GM19025 (cell line): ENCODE data around the gene GREM1.

Source experiments
- ATAC-seq: cut with Tn5 transposase; IDR thresholded peaks from one replicate; pipeline ENCODE4 v1.9.1; 2021; ENCODE audit warnings: mild to moderate bottlenecking, low read depth, moderate library complexity; ENCODE audit not compliant: unreplicated experiment

GREM1 gene

DNA sequence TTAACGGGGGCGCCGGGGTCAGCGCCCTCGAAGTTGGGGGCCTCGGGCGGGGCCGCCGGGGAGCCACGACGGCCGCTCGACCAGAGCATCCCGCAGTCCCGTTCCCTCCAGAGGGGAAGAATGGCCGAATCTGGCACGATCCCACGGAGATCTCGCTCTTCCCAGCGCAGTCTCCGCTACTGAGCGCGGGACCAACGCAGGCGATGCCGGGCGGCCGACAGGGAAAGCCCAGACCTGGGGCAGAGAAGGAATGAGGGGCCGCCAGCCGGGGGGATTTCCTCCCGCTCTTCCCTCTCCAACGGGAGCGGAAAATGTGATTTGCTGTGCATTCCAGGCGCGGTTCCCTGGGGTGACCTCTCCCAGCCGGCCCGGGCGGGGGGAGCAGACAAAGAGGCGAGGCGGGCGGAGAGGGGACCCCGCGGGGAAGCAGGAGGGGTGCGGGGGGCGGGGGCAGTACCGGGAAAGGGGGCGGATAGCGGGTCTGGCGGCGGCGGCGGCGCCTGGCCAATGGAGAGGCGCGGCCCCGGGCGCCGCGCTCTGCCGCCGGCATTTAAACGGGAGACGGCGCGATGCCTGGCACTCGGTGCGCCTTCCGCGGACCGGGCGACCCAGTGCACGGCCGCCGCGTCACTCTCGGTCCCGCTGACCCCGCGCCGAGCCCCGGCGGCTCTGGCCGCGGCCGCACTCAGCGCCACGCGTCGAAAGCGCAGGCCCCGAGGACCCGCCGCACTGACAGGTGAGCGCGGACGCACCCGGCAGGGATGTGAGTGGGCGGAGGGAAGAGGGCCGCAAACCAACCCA is at the start of gene GREM1:
TSS of gene GREM1 (plus strand) at position 579 of the 801 bp plus-strand sequence. CDS start 12,687 bp downstream, outside the sequence.
- no peak for ATAC-seq

GRCh38 chr15:32668942-32669341 is 48.9 kb upstream of the GREM1 start:
- no peak for ATAC-seq

DNA sequence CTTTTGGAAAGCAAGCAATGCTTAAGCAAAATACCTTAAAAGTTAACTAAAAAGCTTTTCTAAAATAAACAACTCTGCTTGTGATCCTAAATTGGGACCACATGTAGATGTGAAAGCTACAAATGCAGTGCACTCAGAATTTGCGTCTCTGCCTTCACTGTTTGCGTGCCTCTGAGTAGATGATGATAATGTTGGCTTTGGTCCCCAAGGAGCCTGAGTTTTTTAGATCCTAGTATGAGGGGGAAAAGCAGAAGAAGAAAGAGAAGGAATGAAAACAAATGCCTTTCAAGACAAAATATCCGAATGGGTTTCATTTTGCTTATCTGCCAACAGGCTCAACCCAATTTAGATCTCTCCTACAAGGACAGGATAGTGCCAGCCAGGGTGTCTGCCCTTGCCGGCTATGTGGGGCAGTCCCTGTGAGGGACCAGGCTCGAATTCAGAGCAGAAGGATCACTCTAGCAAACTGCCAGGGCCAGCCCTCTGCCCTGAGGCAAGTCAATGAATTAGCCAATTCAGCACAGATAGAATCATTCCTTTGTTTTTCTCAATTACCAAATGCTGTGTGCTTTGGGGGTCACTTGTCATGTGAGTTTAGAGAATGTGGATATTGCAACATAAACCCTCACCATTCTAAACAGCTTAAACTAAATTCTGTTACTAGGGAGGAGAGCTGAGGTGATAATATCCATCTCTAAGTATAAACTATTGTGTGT is 47.8 kb upstream of the GREM1 start:
- ATAC-seq = no peak

- no peak for ATAC-seq
These were observed 47.2 kb upstream of the GREM1 start for GRCh38 chr15:32670623-32671022.

GRCh38 chr15:32671339-32672325 is 46.2 kb upstream of the GREM1 start:
- ATAC-seq = no peak

GRCh38 chr15:32674681-32675080 is 43.1 kb upstream of the GREM1 start:
- ATAC-seq = no peak

DNA sequence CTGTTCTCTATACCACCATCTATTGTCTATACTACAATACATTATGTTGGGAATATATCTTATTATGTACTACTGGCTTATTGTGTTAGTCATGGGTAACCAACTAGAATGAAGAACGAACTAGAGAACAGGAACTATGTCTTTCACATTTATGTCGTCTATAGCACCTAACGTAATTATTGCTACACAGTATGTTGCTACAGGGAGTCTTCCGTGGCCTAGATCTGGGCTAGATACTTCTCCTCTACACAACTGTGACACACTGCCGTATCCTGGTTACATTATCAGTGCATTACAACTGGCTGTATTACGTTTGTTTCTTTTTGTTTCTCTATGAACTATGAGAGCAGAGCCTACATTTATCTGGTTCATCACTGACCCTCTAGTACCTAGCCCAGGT is 42.3 kb upstream of the GREM1 start:
- no peak for ATAC-seq

- ATAC-seq = no peak
These were observed 41.6 kb upstream of the GREM1 start for GRCh38 chr15:32676169-32676568.

GRCh38 chr15:32677238-32677750 is 40.5 kb upstream of the GREM1 start:
- ATAC-seq = no peak

DNA sequence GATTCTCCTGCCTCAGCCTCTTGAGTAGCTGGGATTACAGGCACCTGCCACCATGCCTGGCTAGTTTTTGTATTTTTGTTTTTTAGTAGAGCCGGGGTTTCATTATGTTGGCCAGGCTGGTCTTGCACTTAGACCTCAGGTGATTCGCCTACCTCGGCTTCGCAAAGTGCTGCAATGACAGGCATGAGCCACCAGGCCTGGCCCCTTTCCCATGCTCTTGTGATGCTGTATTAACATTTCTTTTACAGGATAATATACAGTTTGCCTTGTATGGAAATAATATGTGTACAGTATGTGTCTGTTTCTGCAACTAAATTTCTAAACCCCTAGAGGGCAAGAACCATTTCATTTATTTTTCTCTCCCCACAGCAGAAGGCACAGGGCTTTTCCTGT is 38.5 kb upstream of the GREM1 start:
- no peak for ATAC-seq

GRCh38 chr15:32682569-32682968 is 35.2 kb upstream of the GREM1 start:
- no peak for ATAC-seq

DNA sequence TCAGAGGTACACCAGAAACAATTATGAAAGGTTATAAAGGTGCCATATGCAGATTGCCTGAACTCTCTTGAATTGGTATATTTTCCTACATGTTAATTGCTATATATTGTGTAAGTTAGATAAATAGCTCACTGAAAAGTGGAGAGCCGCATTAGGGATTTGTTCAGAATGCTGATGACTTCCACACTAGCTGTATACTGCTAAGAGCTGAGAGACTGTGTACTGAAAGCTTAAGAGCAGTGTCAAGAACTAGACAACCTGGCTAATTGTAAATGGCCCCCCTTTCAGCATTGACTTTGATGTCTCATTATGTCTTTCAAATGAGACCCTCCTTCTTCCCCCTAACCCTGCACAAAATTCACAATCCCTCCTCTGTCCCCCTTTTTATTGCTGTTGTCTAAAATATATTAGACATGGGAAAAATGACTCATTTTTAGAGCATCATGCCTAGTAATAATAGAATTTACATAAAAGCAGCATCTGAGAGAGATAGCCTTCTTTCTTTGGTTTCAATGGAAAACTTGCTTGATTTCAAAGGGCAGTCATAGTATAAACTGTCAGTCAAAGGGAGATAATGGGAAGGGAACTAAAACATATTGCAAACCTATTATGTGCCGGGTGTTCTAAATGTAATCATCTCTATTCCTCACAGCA is 34.7 kb upstream of the GREM1 start:
- ATAC-seq = no peak

- no peak for ATAC-seq
These were observed 33.8 kb upstream of the GREM1 start for GRCh38 chr15:32683906-32684584.

- ATAC-seq = no peak
These were observed 32.2 kb upstream of the GREM1 start for GRCh38 chr15:32685576-32685975.

DNA sequence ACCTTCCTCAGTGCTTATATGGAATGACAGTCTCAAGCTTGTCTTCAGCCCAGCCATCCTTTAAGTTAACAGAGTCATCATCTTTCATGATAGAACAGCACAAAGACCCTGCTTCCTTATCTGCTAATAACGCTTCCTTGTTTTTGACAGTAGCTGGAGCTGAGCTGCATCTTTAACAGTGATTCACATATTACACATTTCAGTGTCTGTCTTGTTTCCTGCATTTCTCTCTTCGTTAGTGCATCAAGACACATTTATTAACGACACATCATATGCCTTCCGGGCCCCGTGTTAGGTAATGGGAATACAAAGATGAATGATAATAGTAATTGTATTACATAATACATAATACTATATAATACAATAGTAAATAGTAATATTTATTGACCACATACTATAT is 30.2 kb upstream of the GREM1 start:
- no peak for ATAC-seq

GRCh38 chr15:32688151-32688639 is 29.6 kb upstream of the GREM1 start:
- no peak for ATAC-seq

DNA sequence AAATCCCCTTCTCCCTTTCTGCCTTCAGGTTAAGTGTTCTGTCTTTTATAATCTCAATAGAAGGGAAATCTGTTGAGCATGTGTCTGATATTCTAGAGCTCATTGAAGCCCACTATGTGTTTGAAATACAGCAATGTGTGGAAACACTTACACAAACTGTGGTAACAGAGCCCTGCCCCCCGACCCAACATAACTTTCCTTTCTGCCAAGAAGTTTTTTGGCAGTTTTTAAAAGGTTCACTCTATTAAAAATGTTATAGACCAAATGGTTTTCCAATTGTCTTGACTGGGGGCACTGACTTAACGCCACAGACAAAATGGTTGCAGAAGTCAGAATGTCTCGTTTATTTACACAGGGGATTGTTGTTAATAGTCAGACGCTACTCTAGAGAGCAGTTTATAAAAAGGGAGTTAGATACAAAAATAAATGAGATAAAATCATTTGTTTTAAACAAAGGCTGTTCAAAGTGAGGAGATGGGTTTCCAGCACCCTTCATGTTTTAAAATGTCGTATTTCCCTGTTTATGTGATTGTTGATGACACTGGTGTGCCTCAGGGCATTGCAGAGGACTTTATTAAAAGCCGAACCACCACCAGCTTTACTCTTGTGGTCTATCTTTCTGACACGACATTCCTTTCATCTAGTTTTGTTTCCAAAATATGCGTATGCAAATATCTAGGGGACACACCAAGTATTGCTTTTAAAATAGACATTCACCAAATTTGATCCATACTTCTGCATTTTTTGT is 26.7 kb upstream of the GREM1 start:
- no peak for ATAC-seq

DNA sequence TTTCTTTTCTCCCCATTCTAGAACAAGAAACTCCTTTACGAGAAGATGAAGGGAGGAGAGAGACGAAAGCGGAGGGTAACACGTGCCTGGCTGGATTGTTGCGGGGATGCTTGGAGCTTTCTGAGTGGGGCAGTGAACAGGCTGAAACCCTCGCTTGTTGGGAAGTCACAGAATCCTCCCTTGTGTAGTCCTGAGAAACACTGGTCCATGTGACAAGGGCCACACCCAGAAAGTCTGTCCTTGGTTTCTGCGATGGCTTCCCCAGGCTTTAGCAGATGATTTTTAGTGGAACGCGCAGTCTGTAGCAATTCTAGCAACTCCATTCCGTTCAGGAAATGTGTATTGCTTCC is 26.1 kb upstream of the GREM1 start:
- no peak for ATAC-seq

GRCh38 chr15:32692286-32692685 is 25.5 kb upstream of the GREM1 start:
- no peak for ATAC-seq
